DOHH2 (cell line): ENCODE measurements around the gene CLDN22.

Experiments
- H3F3A ChIP-seq: fragments of 200-600 bp; sonication (generic), shearing (Covaris generic); 2 replicates; pipeline ENCODE4 v1.6.0; 2016; ENCODE audit warnings: antibody characterized with exemption, mild to moderate bottlenecking; ENCODE audit not compliant: control insufficient read depth, insufficient read depth
- H3K27ac ChIP-seq: fragments of 200-600 bp; sonication (generic); 2 replicates; pipeline ENCODE4 v1.5.1; 2014; ENCODE audit warnings: low read depth, mild to moderate bottlenecking, low read length, moderate library complexity
- H3K27me3 ChIP-seq: fragments of 200-600 bp; sonication (generic); 2 replicates; pipeline ENCODE4 v1.6.1; 2014; ENCODE audit warnings: mild to moderate bottlenecking, low read length, mixed read lengths; ENCODE audit not compliant: control insufficient read depth
- H3K36me3 ChIP-seq: fragments of 200-600 bp; sonication (generic); 2 replicates; pipeline ENCODE4 v1.6.1; 2014; ENCODE audit warnings: mild to moderate bottlenecking, low read length, moderate library complexity, mixed read lengths; ENCODE audit not compliant: control insufficient read depth
- H3K4me1 ChIP-seq: fragments of 200-600 bp; sonication (generic); 2 replicates; pipeline ENCODE4 v1.6.1; 2014; ENCODE audit warnings: mild to moderate bottlenecking, low read length, mixed read lengths; ENCODE audit not compliant: control insufficient read depth
- H3K4me2 ChIP-seq: fragments of 200-600 bp; sonication (generic); 2 replicates; pipeline ENCODE4 v1.6.0; 2014; ENCODE audit warnings: mild to moderate bottlenecking, low read length, moderate library complexity
- H3K4me3 ChIP-seq: fragments of 200-600 bp; sonication (generic); 2 replicates; pipeline ENCODE4 v1.5.1; 2014; ENCODE audit warnings: mild to moderate bottlenecking, low read length, mixed read lengths
- H3K79me2 ChIP-seq: fragments of 200-600 bp; sonication (generic); 2 replicates; pipeline ENCODE4 v1.6.1; 2014; ENCODE audit warnings: mild to moderate bottlenecking, low read length, mixed read lengths; ENCODE audit not compliant: control insufficient read depth
- H3K9me2 ChIP-seq: fragments of 200-600 bp; sonication (generic); replicated peaks from 2 replicates; pipeline ENCODE4 v1.6.1; 2014; ENCODE audit warnings: mild to moderate bottlenecking, low read length, mixed read lengths; ENCODE audit not compliant: control insufficient read depth
- H3K9me3 ChIP-seq: fragments of 200-600 bp; sonication (generic); 2 replicates; pipeline ENCODE4 v1.6.1; 2014; ENCODE audit warnings: antibody characterized with exemption, low read length, mixed read lengths; ENCODE audit not compliant: control insufficient read depth, insufficient read depth
- H4K20me1 ChIP-seq: fragments of 200-600 bp; sonication (generic); 2 replicates; pipeline ENCODE4 v1.6.0; 2014; ENCODE audit warnings: low read depth, mild to moderate bottlenecking, antibody characterized with exemption, low read length, moderate library complexity; ENCODE audit not compliant: control insufficient read depth, insufficient read depth
- CTCF ChIP-seq: fragments of 200-600 bp; sonication (generic); IDR thresholded peaks from one replicate; pipeline ENCODE4 v1.5.1; 2014; ENCODE audit warnings: antibody characterized with exemption, mild to moderate bottlenecking, low read depth, low read length; ENCODE audit not compliant: poor library complexity, severe bottlenecking
- EZH2phosphoT487 ChIP-seq: fragments of 200-600 bp; sonication (generic); IDR thresholded peaks from 2 replicates; pipeline ENCODE4 v1.6.1; 2017; ENCODE audit warnings: borderline replicate concordance, mild to moderate bottlenecking, antibody characterized with exemption, low read length, moderate library complexity, mixed read lengths

The CLDN22 gene

DNA sequence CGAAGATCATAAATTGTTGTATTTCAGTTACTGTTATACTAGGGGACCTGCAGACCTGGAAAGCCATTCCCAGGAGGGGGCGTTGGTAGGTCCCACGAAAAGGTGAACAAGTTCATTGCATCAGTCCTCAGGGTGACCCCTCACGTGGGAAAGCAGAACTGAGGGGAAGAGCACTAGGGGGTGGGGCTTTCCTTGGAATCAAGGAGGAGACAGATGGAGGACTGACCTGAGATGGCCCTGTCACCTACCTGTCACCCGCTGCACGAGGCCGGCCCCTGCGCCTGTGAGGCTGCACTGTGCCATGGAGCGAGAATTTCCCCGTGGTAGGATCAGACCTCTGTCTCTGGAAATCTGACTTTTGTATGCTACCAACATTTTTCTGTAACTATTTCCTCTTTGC lies 43.9 kb upstream of the CLDN22 start:
- Histone ChIP-seq H3K9me2 (no peaks in the 10 kb centered on the region), H3F3A (no peaks in the 10 kb centered on the region), H3K9me3 (no peaks in the 10 kb centered on the region), H4K20me1 (no peaks in the 10 kb centered on the region), H3K4me1 (no peaks in the 10 kb centered on the region), H3K27ac (no peak overlapping the region), H3K4me2 (no peak overlapping the region), H3K36me3 (no peaks in the 10 kb centered on the region), H3K79me2 (no peaks in the 10 kb centered on the region), H3K4me3 (no peak overlapping the region), H3K27me3 (no peaks in the 10 kb centered on the region)
- no peak for TF ChIP-seq EZH2phosphoT487
- no peak for TF ChIP-seq CTCF

GRCh38 chr4:183362916-183363542 lies 43.0 kb upstream of the CLDN22 start:
- Histone ChIP-seq H3K4me2 (no peak overlapping the region), H3K4me1 (no peaks in the 10 kb centered on the region), H3K79me2 (no peaks in the 10 kb centered on the region), H3K27me3 (no peaks in the 10 kb centered on the region), H3K9me2 (no peaks in the 10 kb centered on the region), H3K4me3 (no peak overlapping the region), H3K9me3 (no peaks in the 10 kb centered on the region), H3F3A (no peaks in the 10 kb centered on the region), H4K20me1 (no peaks in the 10 kb centered on the region), H3K36me3 (no peaks in the 10 kb centered on the region), H3K27ac (no peak overlapping the region)
- TF ChIP-seq CTCF (no peak), EZH2phosphoT487 (no peak)

DNA sequence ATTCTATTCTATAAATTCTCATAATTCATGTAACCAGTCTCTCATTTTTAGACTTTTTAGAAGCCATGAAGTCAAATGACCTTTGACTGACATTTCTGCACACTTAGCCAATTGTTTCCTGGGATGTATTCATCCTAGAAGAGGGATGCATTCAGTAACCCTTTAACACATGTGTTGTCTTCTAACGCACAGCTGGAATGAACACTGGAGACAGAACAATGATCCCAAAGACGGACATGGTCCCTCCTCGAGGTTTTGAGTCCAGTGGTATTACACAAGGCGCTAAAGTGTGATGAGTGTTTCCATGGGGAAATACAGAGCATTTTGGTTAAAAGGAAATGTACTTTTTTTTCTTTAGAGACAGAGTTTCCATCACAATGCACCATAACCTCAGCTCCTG lies 42.0 kb upstream of the CLDN22 start:
- Histone ChIP-seq H3K27me3 (no peaks in the 10 kb centered on the region), H3F3A (no peaks in the 10 kb centered on the region), H3K4me2 (no peak overlapping the region), H3K36me3 (no peaks in the 10 kb centered on the region), H3K4me1 (no peaks in the 10 kb centered on the region), H3K27ac (no peak overlapping the region), H3K4me3 (no peak overlapping the region), H3K9me2 (no peaks in the 10 kb centered on the region), H4K20me1 (no peaks in the 10 kb centered on the region), H3K79me2 (no peaks in the 10 kb centered on the region), H3K9me3 (no peaks in the 10 kb centered on the region)
- no peak for TF ChIP-seq CTCF
- TF ChIP-seq EZH2phosphoT487: no peak
